ENCODE data around the gene NKD2. TPM values are rescaled to one million over a fixed set of nuclear protein-coding genes. Genes with fewer than 3 reads are reported as not detected.

NKD2 gene
- total RNA-seq, 2 experiments from 2014 or later: 0.41 to 1.1 TPM

DNA sequence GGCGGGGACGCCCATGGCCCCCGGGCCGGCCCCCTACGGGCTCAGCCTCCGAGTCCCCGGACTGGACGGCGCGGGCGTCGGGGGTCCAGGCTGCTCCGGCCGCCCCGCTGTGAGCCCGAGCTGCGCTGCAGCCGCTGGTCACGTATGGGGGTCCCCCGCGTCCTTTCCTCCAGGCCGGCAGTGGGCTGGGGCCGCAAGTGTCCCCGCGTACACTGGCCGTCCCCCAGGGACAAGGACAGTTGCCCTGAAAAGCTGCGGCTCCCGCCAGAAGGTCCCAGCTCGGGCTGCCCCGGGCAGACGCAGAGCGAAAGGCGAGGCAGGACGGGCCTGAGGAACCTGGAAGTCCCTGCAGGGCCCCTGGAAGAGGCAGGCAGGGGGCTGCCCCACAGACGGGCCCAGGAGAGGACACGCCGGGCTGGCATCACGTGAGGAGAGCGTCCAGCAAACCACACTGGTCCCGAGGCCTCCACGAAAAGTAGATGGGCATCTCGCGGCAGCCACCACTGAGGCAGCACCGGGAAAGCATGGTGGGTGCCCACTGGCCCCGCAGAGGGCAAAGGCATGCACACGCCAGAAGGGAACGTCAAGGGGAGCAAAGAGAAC, 3.3 kb upstream of the NKD2 start:
- ChIA-PET CTCF (interaction anchor here (1.5 kb wide), 1 partner anchor 15 kb away, joined by 3 read pairs; no protein-coding TSS in a partner anchor), POLR2A (no interaction called here)
- intact Hi-C loops (cut with micrococcal nuclease): no loop called here
- no peak overlapping the region for H3K4me3 Mint-ChIP-seq
- DNase-seq: peak; percentile 1
- H3K27ac Mint-ChIP-seq: no peak overlapping the region
- H3K36me3 Mint-ChIP-seq: no peaks in the 10 kb centered on the region
- peaks cover 27% of the 10 kb centered on the region for H3K4me1 Mint-ChIP-seq (ENCODE audit: low read depth)
- H3K9me3 Mint-ChIP-seq: no peaks in the 10 kb centered on the region
- peaks cover 43% of the 10 kb centered on the region for H3K27me3 Mint-ChIP-seq

DNA sequence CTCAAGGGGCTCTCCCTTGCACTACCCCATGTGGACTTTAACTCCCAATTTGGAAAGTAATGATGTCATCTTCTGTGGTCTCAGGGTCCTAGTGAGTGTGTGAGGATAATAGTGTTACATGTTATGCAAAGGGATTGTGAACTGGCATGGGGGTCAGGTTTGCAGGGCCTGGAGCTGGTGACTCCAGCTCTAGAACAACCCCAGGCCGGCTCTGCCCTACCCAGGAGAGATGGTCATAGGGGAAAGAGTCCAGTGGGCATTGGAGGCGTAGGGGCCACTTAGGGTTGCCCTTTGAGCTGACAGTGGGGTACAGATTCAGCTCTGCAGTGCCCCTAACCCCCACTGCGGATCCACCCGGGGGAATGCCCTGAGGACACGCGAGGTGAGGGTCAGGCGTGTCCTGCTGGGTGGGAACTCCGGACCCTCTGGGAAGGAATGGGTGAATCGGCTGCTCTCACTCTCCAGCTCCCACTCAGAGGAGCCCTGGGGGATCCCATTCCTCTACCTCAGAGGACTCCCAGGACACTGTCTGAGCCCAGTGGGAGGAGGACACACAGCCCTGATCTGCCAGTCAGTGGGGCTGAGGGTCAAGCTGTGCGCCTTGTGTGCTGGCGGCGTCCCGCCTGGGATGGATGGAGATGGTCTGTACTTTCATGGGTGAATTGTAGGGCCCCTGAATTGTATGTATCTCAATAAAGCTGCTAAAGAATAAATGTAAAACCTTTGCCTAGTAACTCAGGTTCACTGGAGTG, 2.5 kb upstream of the NKD2 start:
- POLR2A ChIA-PET: no interaction called here
- Mint-ChIP-seq H3K36me3 (no peaks in the 10 kb centered on the region), H3K4me3 (no peak overlapping the region), H3K27ac (no peak overlapping the region), H3K4me1 (ENCODE audit: low read depth) (peaks cover 27% of the 10 kb centered on the region), H3K9me3 (no peaks in the 10 kb centered on the region), H3K27me3 (peaks cover 51% of the 10 kb centered on the region)
- intact Hi-C loops (cut with micrococcal nuclease): no loop called here
- no peak for DNase-seq
- CTCF ChIA-PET: interaction anchor here (1.5 kb wide), 1 partner anchor 15 kb away, joined by 3 read pairs; no protein-coding TSS in a partner anchor

DNA sequence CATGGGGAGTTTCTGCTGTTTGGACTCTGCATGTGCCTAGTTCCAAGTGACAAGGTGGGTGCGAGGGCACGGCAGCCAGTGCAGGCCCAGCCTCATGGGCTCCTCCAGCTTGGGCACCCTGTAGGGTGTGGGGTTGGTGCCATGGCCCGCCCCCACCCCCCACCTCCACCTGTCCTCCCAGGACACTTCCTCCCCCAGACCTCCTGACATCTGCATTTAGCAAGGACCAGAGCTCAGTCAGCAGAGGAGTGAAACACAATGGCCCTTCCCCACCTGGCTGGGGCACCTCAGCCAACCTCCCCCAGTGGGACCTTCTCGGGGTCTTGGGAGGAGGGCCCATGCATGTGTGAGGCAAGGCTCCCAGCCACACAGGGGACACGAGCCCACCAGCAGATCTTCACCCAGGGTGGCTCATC, 1.9 kb upstream of the NKD2 start:
- DNase-seq: no peak
- Mint-ChIP-seq H3K27ac (no peak overlapping the region), H3K36me3 (no peaks in the 10 kb centered on the region), H3K9me3 (no peaks in the 10 kb centered on the region), H3K4me1 (ENCODE audit: low read depth) (peaks cover 27% of the 10 kb centered on the region), H3K4me3 (no peak overlapping the region), H3K27me3 (peaks cover 55% of the 10 kb centered on the region)
- intact Hi-C loops (cut with micrococcal nuclease): no loop called here
- ChIA-PET POLR2A (no interaction called here), CTCF (interaction anchor here (0.7 to 3.2 kb wide), 2 partner anchors 8 to 83 kb away, joined by 3 to 11 read pairs; no protein-coding TSS in a partner anchor)

DNA sequence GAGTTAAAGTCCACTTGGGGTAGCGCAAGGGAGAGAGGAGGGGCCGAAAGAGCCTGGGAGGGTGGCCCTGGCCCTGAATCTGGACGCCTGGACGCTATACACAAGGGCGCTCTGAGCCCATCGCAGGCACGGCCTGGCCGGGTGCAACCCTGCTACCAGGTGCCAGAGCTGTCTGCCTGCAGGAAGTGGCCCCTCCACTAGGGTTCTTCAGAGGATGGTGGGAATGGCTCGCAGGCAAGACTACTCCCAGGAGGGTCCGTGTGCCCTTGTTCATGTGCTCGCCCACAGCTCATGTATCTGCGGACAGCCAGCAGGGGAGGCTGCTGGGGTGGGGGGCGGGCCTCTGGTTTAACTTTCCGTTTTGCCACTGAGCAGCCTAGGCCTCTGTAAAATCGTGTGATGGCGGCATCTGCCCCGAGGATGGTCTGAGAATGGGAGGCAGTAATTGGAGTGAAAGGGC, 1.4 kb upstream of the NKD2 start:
- no peak overlapping the region for H3K4me3 Mint-ChIP-seq
- CTCF ChIA-PET: interaction anchor here (0.7 to 3.2 kb wide), 2 partner anchors 8 to 84 kb away, joined by 3 to 11 read pairs; no protein-coding TSS in a partner anchor
- POLR2A ChIA-PET: no interaction called here
- H3K4me1 Mint-ChIP-seq (ENCODE audit: low read depth): peaks cover 24% of the 10 kb centered on the region
- H3K9me3 Mint-ChIP-seq: no peaks in the 10 kb centered on the region
- DNase-seq: no peak
- H3K36me3 Mint-ChIP-seq: no peaks in the 10 kb centered on the region
- intact Hi-C loops (cut with micrococcal nuclease): no loop called here
- no peak overlapping the region for H3K27ac Mint-ChIP-seq
- peaks cover 60% of the 10 kb centered on the region for H3K27me3 Mint-ChIP-seq

DNA sequence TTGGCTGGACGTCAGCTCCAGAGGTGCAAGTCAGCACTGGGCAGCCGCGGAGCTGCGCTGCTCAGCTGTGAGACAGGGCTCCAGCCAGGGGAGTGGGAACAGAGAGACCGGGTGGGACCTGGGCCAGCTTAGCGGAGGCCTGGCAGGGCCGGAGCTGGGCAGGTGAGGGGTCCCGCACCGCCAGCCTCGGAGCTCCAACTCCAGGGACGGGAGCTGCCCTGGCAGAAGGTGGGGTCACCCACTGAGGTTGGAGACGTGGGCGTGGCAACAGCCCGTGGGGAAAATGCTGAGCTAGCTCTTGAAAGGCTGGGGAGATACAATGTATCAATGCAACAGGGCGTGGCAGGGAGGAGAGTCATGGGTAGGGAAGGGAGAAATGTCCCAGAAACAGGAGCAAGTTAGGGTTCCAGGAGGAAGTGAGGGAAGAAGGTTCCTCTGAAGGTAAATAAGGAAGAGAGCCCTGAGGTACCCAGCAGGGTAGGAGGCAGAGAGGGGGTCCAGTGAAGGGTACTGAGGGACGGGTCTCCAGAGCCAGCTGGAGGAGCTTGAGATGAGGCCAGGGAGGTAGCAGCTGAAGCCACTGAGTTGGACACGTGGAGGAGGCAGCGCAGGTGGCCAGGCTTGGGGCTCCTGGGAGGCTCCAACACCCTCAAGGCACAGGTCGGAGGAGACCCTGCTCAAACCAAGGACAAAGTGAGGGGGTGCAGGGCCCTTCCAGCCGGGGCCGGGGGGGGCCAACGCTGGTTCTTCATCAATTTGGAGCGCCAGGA, 736 bp upstream of the NKD2 start:
- no peak overlapping the region for H3K4me3 Mint-ChIP-seq
- no peak for DNase-seq
- intact Hi-C loops (cut with micrococcal nuclease): no loop called here
- H3K9me3 Mint-ChIP-seq: no peaks in the 10 kb centered on the region
- CTCF ChIA-PET: interaction anchor here (0.7 to 3.2 kb wide), 2 partner anchors 9 to 84 kb away, joined by 3 to 11 read pairs; no protein-coding TSS in a partner anchor
- peaks cover 21% of the 10 kb centered on the region for H3K4me1 Mint-ChIP-seq (ENCODE audit: low read depth)
- POLR2A ChIA-PET: no interaction called here
- H3K27ac Mint-ChIP-seq: no peak overlapping the region
- peaks cover 59% of the 10 kb centered on the region for H3K27me3 Mint-ChIP-seq
- no peaks in the 10 kb centered on the region for H3K36me3 Mint-ChIP-seq

DNA sequence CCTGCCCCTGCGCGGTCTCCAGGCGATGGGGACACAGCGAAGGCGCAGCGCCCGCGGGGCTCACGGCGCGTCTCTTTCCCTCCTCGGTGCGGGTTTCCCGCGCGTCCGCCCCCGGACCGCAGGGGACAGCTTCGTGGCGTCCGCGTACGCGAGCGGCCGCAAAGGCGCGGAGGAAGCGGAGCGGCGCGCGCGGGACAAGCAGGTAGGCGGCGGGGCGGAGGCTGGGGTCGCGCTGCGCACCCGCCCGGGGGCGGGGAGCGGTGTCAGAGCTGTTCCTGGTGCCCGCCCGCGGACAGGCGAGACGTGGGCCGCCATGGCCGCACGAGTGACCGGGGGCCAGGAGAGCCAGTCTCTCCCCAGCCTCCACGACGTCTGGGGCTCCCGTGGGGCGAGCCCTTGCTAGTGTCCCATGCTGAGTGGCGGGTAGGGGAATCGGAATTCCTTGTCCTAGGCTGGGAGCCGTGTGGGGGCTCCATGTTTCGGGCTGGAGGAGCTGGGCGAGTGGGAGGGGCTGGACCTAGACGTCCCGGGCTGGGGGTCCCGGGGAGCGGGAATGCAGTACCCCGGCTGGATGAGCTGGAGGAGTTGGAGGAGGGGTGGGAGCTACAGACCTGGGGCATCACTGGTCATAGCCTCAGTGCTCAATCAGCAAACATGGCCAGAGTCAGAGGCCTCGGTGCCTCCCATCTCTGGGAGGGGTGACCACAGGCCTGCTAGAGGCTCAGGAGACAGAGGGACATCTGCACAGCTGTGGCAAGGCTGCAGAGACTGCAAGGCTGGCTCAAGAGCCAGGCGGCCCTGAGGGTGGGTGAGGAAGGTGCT, 968 bp downstream of the NKD2 start:
- Mint-ChIP-seq H3K36me3 (no peaks in the 10 kb centered on the region), H3K27ac (no peak overlapping the region), H3K4me1 (ENCODE audit: low read depth) (peaks cover 7% of the 10 kb centered on the region), H3K4me3 (peak overlapping the region; percentile 47), H3K27me3 (peaks cover 49% of the 10 kb centered on the region), H3K9me3 (no peaks in the 10 kb centered on the region)
- intact Hi-C loops (cut with micrococcal nuclease): loop anchor here (1.0 to 2.0 kb wide), 2 partner anchors 85 to 131 kb away; no protein-coding TSS in a partner anchor
- ChIA-PET CTCF (interaction anchor here (0.9 to 3.2 kb wide), 7 partner anchors 14 to 339 kb away, joined by 3 to 11 read pairs (median 5); no protein-coding TSS in a partner anchor), POLR2A (no interaction called here)
- DNase-seq: no peak

DNA sequence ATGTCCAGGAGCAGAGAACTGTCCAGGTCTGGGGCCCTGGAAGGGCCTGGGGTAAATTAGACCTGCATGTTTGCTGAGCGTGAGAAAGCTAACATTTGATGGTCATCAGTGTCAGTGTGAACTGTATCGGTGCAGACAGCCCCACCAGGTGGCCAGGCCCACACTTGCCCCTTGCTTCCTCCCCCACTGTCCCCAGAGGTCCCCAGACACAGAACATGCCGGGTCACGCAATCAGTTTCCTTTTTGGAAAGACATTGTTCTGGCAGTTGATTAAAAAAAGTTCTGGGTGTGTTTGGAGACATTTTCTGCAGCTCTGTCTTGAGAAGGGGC, 1.5 kb downstream of the NKD2 start:
- CTCF ChIA-PET: interaction anchor here (0.6 to 1.7 kb wide), 7 partner anchors 14 to 344 kb away, joined by 3 to 6 read pairs (median 4); no protein-coding TSS in a partner anchor
- no peak overlapping the region for H3K27ac Mint-ChIP-seq
- H3K9me3 Mint-ChIP-seq: no peaks in the 10 kb centered on the region
- H3K36me3 Mint-ChIP-seq: no peaks in the 10 kb centered on the region
- no peak overlapping the region for H3K4me3 Mint-ChIP-seq
- POLR2A ChIA-PET: no interaction called here
- no peak for DNase-seq
- H3K27me3 Mint-ChIP-seq: peaks cover 49% of the 10 kb centered on the region
- intact Hi-C loops (cut with micrococcal nuclease): loop anchor here (1.0 to 2.0 kb wide), 2 partner anchors 85 to 130 kb away; no protein-coding TSS in a partner anchor
- peaks cover 7% of the 10 kb centered on the region for H3K4me1 Mint-ChIP-seq (ENCODE audit: low read depth)

DNA sequence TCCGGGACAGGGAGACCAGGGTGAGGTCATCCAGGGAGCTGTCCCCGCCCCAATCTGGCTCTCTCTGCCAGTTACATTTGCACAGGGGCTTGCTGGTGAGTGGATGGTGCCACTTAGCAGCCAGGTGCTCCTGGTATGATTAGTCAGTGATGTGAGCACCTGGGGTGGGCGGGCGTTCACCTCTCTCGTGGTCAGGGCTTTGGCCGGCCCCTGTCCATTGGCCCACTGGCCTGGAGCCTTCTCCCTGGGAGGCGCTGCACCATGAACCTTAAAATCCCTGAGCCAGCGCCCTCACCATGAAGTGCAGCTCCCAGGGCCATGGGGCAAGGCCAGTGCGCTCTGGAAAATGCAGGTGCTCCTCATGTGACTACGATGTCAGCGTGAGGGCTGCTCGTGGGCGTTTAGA, 2.0 kb downstream of the NKD2 start:
- no peak overlapping the region for H3K27ac Mint-ChIP-seq
- H3K4me1 Mint-ChIP-seq (ENCODE audit: low read depth): peaks cover 7% of the 10 kb centered on the region
- ChIA-PET CTCF (interaction anchor here (0.6 to 1.7 kb wide), 7 partner anchors 15 to 344 kb away, joined by 3 to 6 read pairs (median 3); no protein-coding TSS in a partner anchor), POLR2A (no interaction called here)
- H3K27me3 Mint-ChIP-seq: peaks cover 48% of the 10 kb centered on the region
- no peaks in the 10 kb centered on the region for H3K9me3 Mint-ChIP-seq
- no peak for DNase-seq
- H3K4me3 Mint-ChIP-seq: no peak overlapping the region
- intact Hi-C loops (cut with micrococcal nuclease): loop anchor here (1.0 to 2.0 kb wide), 2 partner anchors 86 to 130 kb away; no protein-coding TSS in a partner anchor
- no peaks in the 10 kb centered on the region for H3K36me3 Mint-ChIP-seq

DNA sequence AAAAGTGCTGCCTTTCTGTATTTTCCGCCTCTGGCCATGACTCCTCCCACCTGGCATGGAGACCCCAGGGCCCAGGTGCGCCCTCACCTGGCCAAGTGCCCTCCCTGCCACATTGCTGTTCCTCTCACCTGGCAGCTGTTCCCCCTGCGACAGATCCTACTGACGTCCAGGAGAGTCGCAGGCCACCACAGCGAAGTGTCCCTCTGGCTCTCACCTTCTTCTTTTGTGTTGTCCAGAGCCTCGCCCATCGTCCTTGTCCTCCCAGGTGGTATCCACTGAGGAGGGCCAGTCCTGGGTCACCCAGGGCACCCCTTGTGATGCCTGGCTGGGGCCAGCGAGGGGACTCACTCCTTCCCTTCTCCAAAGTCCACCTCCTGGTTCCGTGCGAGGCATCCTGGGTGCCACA, 2.6 kb downstream of the NKD2 start:
- H3K27me3 Mint-ChIP-seq: peaks cover 43% of the 10 kb centered on the region
- H3K27ac Mint-ChIP-seq: no peak overlapping the region
- POLR2A ChIA-PET: no interaction called here
- DNase-seq: peak; percentile 65
- H3K4me1 Mint-ChIP-seq (ENCODE audit: low read depth): peaks cover 5% of the 10 kb centered on the region
- intact Hi-C loops (cut with micrococcal nuclease): loop anchor here (2.0 kb wide), 1 partner anchor 86 kb away; no protein-coding TSS in a partner anchor
- CTCF ChIA-PET: interaction anchor here (0.6 to 1.7 kb wide), 7 partner anchors 15 to 302 kb away, joined by 3 to 6 read pairs (median 3); no protein-coding TSS in a partner anchor
- H3K9me3 Mint-ChIP-seq: no peaks in the 10 kb centered on the region
- H3K4me3 Mint-ChIP-seq: no peak overlapping the region
- H3K36me3 Mint-ChIP-seq: no peaks in the 10 kb centered on the region

DNA sequence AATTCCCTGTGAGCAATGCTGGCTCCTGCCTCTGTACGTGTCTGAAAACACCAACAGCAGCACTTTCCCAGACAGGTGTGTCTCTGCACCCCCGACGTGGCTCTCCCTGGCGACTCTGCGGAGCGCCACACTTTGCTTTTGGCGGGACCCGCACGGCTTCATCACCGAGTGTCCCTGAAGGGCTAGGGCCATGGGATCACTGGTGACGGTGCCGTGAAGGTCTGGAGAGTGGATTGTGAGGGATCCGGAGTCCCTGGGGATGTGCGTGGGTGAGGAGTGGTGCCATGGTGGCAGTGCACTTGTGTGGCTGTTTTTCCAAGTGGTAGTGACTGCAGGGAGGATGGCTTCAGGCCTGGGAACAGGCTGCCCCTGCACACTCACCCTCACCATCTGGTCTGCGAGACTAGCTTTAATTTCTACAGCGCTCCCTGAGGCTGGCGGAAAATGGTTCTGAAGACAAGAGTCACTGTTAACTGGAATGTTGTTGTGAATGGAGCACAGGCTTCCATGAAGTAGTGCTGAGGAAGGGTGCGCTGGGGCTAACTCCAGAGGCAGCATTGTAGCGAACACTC, 3.2 kb downstream of the NKD2 start:
- no peaks in the 10 kb centered on the region for H3K9me3 Mint-ChIP-seq
- H3K36me3 Mint-ChIP-seq: no peaks in the 10 kb centered on the region
- POLR2A ChIA-PET: no interaction called here
- no peak for DNase-seq
- no peak overlapping the region for H3K27ac Mint-ChIP-seq
- peaks cover 5% of the 10 kb centered on the region for H3K4me1 Mint-ChIP-seq (ENCODE audit: low read depth)
- peaks cover 37% of the 10 kb centered on the region for H3K27me3 Mint-ChIP-seq
- intact Hi-C loops (cut with micrococcal nuclease): loop anchor here (2.0 kb wide), 1 partner anchor 87 kb away; no protein-coding TSS in a partner anchor
- CTCF ChIA-PET: interaction anchor here (1.1 to 1.7 kb wide), 3 partner anchors 75 to 127 kb away, joined by 3 to 5 read pairs (median 5); no protein-coding TSS in a partner anchor
- H3K4me3 Mint-ChIP-seq: no peak overlapping the region

All from activated CD4-positive, alpha-beta memory T cell treated with anti-CD3 and anti-CD28 coated beads for 36 hours (primary cell).